Body of pancreas (tissue), 4 donors: ENCODE data around the gene SLC4A5.

Experiments used
- POLR2A ChIP-seq, 3 donors: fragments of 450-650 bp; IDR thresholded peaks; one replicate each; pipeline ENCODE4 v1.6.1; 2016; ENCODE audit warnings: antibody characterized with exemption in 3 of 3, mild to moderate bottlenecking in 2 of 3
- TF ChIP-seq, protein P1 (sequence below), 7 experiments: fragments of 450-650 bp in 4 of 7; fragments of 200-600 bp in 3 of 7; sonication (generic) in 3 of 7; IDR thresholded peaks; one replicate each; pipeline ENCODE4 v1.5.1; 2016 to 2019; ENCODE audit warnings: antibody characterized with exemption in 7 of 7

DNA sequence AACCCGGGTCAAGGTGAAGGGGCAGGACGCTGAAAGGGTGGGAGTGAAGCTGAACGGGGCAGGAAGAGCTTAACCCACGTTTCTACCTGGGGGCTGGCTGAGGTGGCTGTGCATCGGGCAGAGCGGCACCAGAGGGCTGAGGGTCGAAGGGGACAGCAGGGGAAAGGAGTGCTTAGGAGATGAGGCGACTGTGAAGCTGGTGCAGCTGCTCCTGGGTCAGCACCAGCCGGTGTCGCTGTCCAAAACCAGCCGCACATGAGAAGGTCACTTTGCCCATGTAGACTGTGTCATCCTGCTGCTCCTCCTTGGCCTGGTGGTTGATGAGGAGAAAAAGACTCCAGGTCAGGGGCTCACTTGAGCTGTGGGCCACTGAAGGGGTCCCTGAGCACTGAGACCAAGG is 18.1 kb upstream of the SLC4A5 start:
- TF ChIP-seq, protein P1, sequence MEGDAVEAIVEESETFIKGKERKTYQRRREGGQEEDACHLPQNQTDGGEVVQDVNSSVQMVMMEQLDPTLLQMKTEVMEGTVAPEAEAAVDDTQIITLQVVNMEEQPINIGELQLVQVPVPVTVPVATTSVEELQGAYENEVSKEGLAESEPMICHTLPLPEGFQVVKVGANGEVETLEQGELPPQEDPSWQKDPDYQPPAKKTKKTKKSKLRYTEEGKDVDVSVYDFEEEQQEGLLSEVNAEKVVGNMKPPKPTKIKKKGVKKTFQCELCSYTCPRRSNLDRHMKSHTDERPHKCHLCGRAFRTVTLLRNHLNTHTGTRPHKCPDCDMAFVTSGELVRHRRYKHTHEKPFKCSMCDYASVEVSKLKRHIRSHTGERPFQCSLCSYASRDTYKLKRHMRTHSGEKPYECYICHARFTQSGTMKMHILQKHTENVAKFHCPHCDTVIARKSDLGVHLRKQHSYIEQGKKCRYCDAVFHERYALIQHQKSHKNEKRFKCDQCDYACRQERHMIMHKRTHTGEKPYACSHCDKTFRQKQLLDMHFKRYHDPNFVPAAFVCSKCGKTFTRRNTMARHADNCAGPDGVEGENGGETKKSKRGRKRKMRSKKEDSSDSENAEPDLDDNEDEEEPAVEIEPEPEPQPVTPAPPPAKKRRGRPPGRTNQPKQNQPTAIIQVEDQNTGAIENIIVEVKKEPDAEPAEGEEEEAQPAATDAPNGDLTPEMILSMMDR (IDR thresholded peaks at IDR 0.05): no peak
- no peak for TF ChIP-seq POLR2A (IDR thresholded peaks at IDR 0.05)
